K562 (cell line): Measurements from ENCODE around the gene PCDHB15. TPM values are rescaled to one million over a fixed set of nuclear protein-coding genes. Genes with fewer than 3 reads are reported as not detected.
A peak's percentile ranks its signal among the peaks of the same experiment; 100 is the strongest.
"Not testable (repeated sequence)": the region's sequence is repeated elsewhere in the genome, so short reads cannot be mapped to it uniquely, and the experiment has no call there.

Experiments used
- ATAC-seq: fragments of 200-7000 bp; cut with Tn5 transposase; 3 replicates; pipeline ENCODE4 v1.9.1; 2020; ENCODE audit warnings: moderate library complexity
- BruUV-seq: library from RNA; stranded (reverse); fragments of 400-500 nt; replicated peaks from 2 replicates; lab custom pipeline; 2021; lab: Mats Ljungman, UMichigan
- CTCF ChIA-PET: fragments of 300-600 bp; formaldehyde crosslinking; extraction: SDS; loops from one replicate; lab custom pipeline; 2021; ENCODE audit warnings: low intra/inter-chr PET ratio; lab: Yijun Ruan, JAX
- POLR2A ChIA-PET: fragments of 300-600, 350-650 bp; sonication (Branson Sonifier 250); formaldehyde crosslinking; extraction: SDS; loops from one replicate; lab custom pipeline; 2021; ENCODE audit warnings: antibody characterized with exemption, inconsistent platforms; lab: Yijun Ruan, JAX
- DNase-seq, 4 experiments: peaks; one replicate each; pipeline versions ENCODE4 v3.0.0 to v3.0.0-alpha.2; 2011 to 2018; ENCODE audit warnings: low spot score in 3 of 4, mixed read lengths in 3 of 4; ENCODE audit errors: extremely low read depth in 1 of 4
- FAIRE-seq: peaks from 2 replicates; lab custom pipeline; 2011; peaks lifted over from hg19 to GRCh38; lab: Jason Lieb, UNC
- H2AFZ ChIP-seq: 2 replicates; pipeline ENCODE4 v1.6.0; 2011; ENCODE audit warnings: low read depth, low read length, control low read depth, inconsistent platforms
- H3K27ac ChIP-seq: fragments of 200-600 bp; 3 replicates; pipeline ENCODE4 v1.8.0; 2011; ENCODE audit warnings: low read depth, mild to moderate bottlenecking, control low read depth, inconsistent platforms, low read length, moderate library complexity, mixed read lengths; ENCODE audit errors: extremely low read depth
- H3K27me3 ChIP-seq, 2 experiments: fragments of 300-600 bp in 1 of 2; 2 replicates in 1 of 2; 3 replicates in 1 of 2; pipeline versions ENCODE4 v1.6.0 to v1.8.0; 2011; ENCODE audit warnings: inconsistent platforms in 2 of 2, low read length in 2 of 2, mild to moderate bottlenecking in 1 of 2, mixed read lengths in 1 of 2, moderate library complexity in 1 of 2; ENCODE audit not compliant: control insufficient read depth in 2 of 2, insufficient read depth in 2 of 2
- H3K36me3 ChIP-seq: fragments of 300-600 bp; 3 replicates; pipeline ENCODE4 v1.8.0; 2011; ENCODE audit warnings: mild to moderate bottlenecking, low read length, inconsistent platforms; ENCODE audit not compliant: control insufficient read depth, insufficient read depth
- H3K4me1 ChIP-seq, 2 experiments: fragments of 200-600 bp in 1 of 2; replicated peaks in 1 of 2; 2 replicates in 1 of 2; 3 replicates in 1 of 2; pipeline versions ENCODE4 v1.5.1 to v1.8.0; 2011; ENCODE audit warnings: inconsistent platforms in 2 of 2, low read length in 2 of 2, mild to moderate bottlenecking in 1 of 2, mixed read lengths in 1 of 2, moderate library complexity in 1 of 2; ENCODE audit not compliant: control insufficient read depth in 2 of 2, insufficient read depth in 2 of 2
- H3K4me2 ChIP-seq: 2 replicates; pipeline ENCODE4 v1.6.1; 2011; ENCODE audit warnings: low read length, control low read depth, inconsistent platforms, mixed read lengths; ENCODE audit not compliant: insufficient read depth
- H3K4me3 ChIP-seq: fragments of 200-600 bp; sonication (generic), shearing (Covaris generic); 2 replicates; pipeline ENCODE4 v1.5.1; 2016; ENCODE audit warnings: control low read depth, inconsistent platforms
- H3K79me2 ChIP-seq: fragments of 200-600 bp; 3 replicates; pipeline ENCODE4 v1.8.0; 2011; ENCODE audit warnings: low read length, inconsistent platforms; ENCODE audit not compliant: control insufficient read depth, insufficient read depth
- H3K9ac ChIP-seq, 2 experiments: 2 replicates each; pipeline versions ENCODE4 v1.6.0 to v1.6.1; 2011; ENCODE audit warnings: low read depth in 2 of 2, low read length in 2 of 2, control low read depth in 1 of 2, inconsistent platforms in 1 of 2, mild to moderate bottlenecking in 1 of 2, mixed read lengths in 1 of 2; ENCODE audit not compliant: insufficient read depth in 1 of 2
- H3K9me1 ChIP-seq: one replicate; pipeline ENCODE4 v1.6.0; 2011; ENCODE audit warnings: inconsistent platforms, mild to moderate bottlenecking, low read length, moderate library complexity; ENCODE audit not compliant: control insufficient read depth, insufficient read depth
- H3K9me3 ChIP-seq: replicated peaks from 2 replicates; pipeline ENCODE4 v1.5.1; 2011; ENCODE audit warnings: low read depth, low read length, inconsistent platforms; ENCODE audit not compliant: control insufficient read depth, insufficient read depth
- H4K20me1 ChIP-seq: replicated peaks from 2 replicates; pipeline ENCODE4 v1.6.1; 2011; ENCODE audit warnings: low read length, inconsistent platforms, mixed read lengths; ENCODE audit not compliant: control insufficient read depth, insufficient read depth
- CTCF ChIP-seq, 3 experiments: IDR thresholded peaks in 2 of 3; conservative IDR thresholded peaks in 1 of 3; 2 replicates each; pipeline ENCODE4 v1.5.1; 2011 to 2012; ENCODE audit warnings: low read length in 3 of 3, mild to moderate bottlenecking in 3 of 3, control low read depth in 2 of 3, improper control_type of control experiment in 1 of 3, inconsistent platforms in 1 of 3, low read depth in 1 of 3, mixed read lengths in 1 of 3, moderate library complexity in 1 of 3; ENCODE audit not compliant: insufficient read depth in 2 of 3
- RAD21 ChIP-seq, 2 experiments: fragments of 250-450 bp in 1 of 2; fragments of 450-650 bp in 1 of 2; sonication (Bioruptor Pico) in 1 of 2; formaldehyde crosslinking in 1 of 2; IDR thresholded peaks in 1 of 2; conservative IDR thresholded peaks in 1 of 2; 2 replicates each; pipeline versions ENCODE4 v1.4.0 to v1.8.0; 2020 to 2022; ENCODE audit warnings: mild to moderate bottlenecking in 2 of 2, moderate library complexity in 1 of 2
- SMC3 ChIP-seq: conservative IDR thresholded peaks from 2 replicates; pipeline ENCODE4 v1.6.1; 2011; ENCODE audit warnings: low read depth, low read length, improper control_type of control experiment; ENCODE audit not compliant: insufficient read depth
- WGBS: fragments of 100-300 bp; shearing (Covaris generic); methylation state at CpG from one replicate; pipeline ENCODE4 v1.1.6; 2016; ENCODE audit warnings: low coverage, mixed read lengths; ENCODE audit not compliant: insufficient coverage; ENCODE audit errors: missing lambda C conversion rate; 5-methylcytosine and 5-hydroxymethylcytosine counted together
- in situ Hi-C: fragments of 300-500 bp; cut with MboI; formaldehyde crosslinking; loops from 4 replicates; pipeline ENCODE4 v1.15.0; 2018; ENCODE audit warnings: inconsistent platforms, mixed read lengths
- intact Hi-C: fragments of 100-400 bp; cut with micrococcal nuclease; formaldehyde crosslinking; loops from 2 replicates; pipeline ENCODE4 v1.14.2; 2022
- polyA plus RNA-seq, 8 experiments: library from polyadenylated mRNA; depleted of rRNA in 4 of 8; stranded (reverse) in 5 of 8; unstranded in 3 of 8; fragments of >200 nt; fragmentation: Nextera tagmentation in 2 of 8; fragmentation: Illumina TruSeq in 1 of 8; extraction: Ambion mirVana in 2 of 8; extraction: Trizol in 1 of 8; gene quantifications; 2 replicates each; pipeline versions ENCODE4 v1.2.1 to v1.2.3, GENCODE V29; 2011 to 2014; ENCODE audit warnings: inconsistent platforms in 1 of 8, missing spikeins in 1 of 8
- total RNA-seq, 7 experiments: library from RNA; depleted of rRNA in 6 of 7; stranded (reverse); fragments of >200 nt in 6 of 7; fragmentation: Illumina TruSeq in 2 of 7; extraction: Trizol in 2 of 7; gene quantifications; 2 replicates each; pipeline versions ENCODE4 v1.2.1 to v1.2.3, GENCODE V29; 2011 to 2021; ENCODE audit warnings: low replicate concordance in 1 of 7

PCDHB15 gene
- total and polyA plus RNA-seq, 9 of the 15 experiments (the other 6 are each of a cell fraction or from before 2014, with no cell fraction given) = 0.04 to 0.15 (median 0.07) TPM; not detected in 5

- intact Hi-C loops = loop anchor here (2.0 to 10.0 kb wide), 2 partner anchors 111 to 345 kb away; partner anchors contain the start of gene TAF7
- not testable (repeated sequence) for H3K9ac ChIP-seq, H3K27me3 ChIP-seq, H4K20me1 ChIP-seq, H3K79me2 ChIP-seq, BruUV-seq, H2AFZ ChIP-seq, H3K36me3 ChIP-seq, H3K27ac ChIP-seq, H3K9me1 ChIP-seq, H3K4me1 ChIP-seq, H3K9me3 ChIP-seq, H3K4me2 ChIP-seq, H3K4me3 ChIP-seq
- peak in 2 of 4 experiments; percentile 15 to 62 for DNase-seq
- in situ Hi-C loops = loop anchor here (25.0 kb wide), 1 partner anchor 924 kb away; no protein-coding TSS in a partner anchor
- WGBS = 0% methylated on average over 13 of the region's 18 CpGs
- peak; percentile 51 for FAIRE-seq
- ChIA-PET POLR2A (interaction anchor here (0.6 kb wide), 1 partner anchor 158 kb away, joined by 3 read pairs; no protein-coding TSS in a partner anchor), CTCF (interaction anchor here (1.4 to 1.6 kb wide), 2 partner anchors 350 to 354 kb away, joined by 5 to 6 read pairs; no protein-coding TSS in a partner anchor)
- TF ChIP-seq CTCF (IDR thresholded peaks at IDR 0.05 in 2 of 3, conservative IDR thresholded peaks at IDR 0.05 in 1 of 3; ENCODE audit: insufficient read depth in 2 of 3, low read depth in 1 of 3, low read length in 3 of 3) (peak; percentile 39 to 57 (median 52); a peak in 5 of 6 replicates), SMC3 (0 out of 2 replicates have a peak, but pooled peaks have one; percentile 26), RAD21 (CRISPR knock-in tag; conservative IDR thresholded peaks at IDR 0.05 in 1 of 2, IDR thresholded peaks at IDR 0.05 in 1 of 2) (peak; percentile 27 to 44; a peak in 2 of 4 replicates)
- ATAC-seq = peak; percentile 90
These were observed 31.4 kb upstream of the PCDHB15 start, which contains the start of gene PCDHB13 for GRCh38 chr5:141213656-141214339. PCDHB13 (plus strand) TSS chr5:141213919; CDS start chr5:141214124, 205 bp downstream.

- H3K27ac ChIP-seq, H3K4me3 ChIP-seq, H3K9me3 ChIP-seq, CTCF ChIA-PET, H4K20me1 ChIP-seq, H3K9ac ChIP-seq, H3K79me2 ChIP-seq, H3K9me1 ChIP-seq, DNase-seq, FAIRE-seq, H3K36me3 ChIP-seq, H3K27me3 ChIP-seq, POLR2A ChIA-PET, H3K4me1 ChIP-seq, H3K4me2 ChIP-seq, BruUV-seq, H2AFZ ChIP-seq: not testable (repeated sequence)
- WGBS = 3% methylated on average over 8 of the region's 12 CpGs
- ATAC-seq = peak; percentile 27; the same call in 1 of the 3 replicates
- in situ Hi-C loops = loop anchor here (25.0 kb wide), 1 partner anchor 923 kb away; no protein-coding TSS in a partner anchor
- intact Hi-C loops = loop anchor here (10.0 kb wide), 1 partner anchor 110 kb away; the partner anchor contains the start of gene TAF7
These were observed 30.6 kb upstream of the PCDHB15 start for GRCh38 chr5:141214583-141214982.

GRCh38 chr5:141215504-141215903, 29.7 kb upstream of the PCDHB15 start:
- in situ Hi-C loops (loop anchor here (25.0 kb wide), 1 partner anchor 922 kb away; no protein-coding TSS in a partner anchor), intact Hi-C loops (loop anchor here (10.0 kb wide), 1 partner anchor 109 kb away; the partner anchor contains the start of gene TAF7)
- BruUV-seq, CTCF ChIA-PET, H3K9me3 ChIP-seq, H3K27me3 ChIP-seq, DNase-seq, H3K4me2 ChIP-seq, H3K27ac ChIP-seq, H3K9me1 ChIP-seq, ATAC-seq, H3K4me1 ChIP-seq, POLR2A ChIA-PET, H3K4me3 ChIP-seq, H3K36me3 ChIP-seq, FAIRE-seq, H2AFZ ChIP-seq, H4K20me1 ChIP-seq, H3K79me2 ChIP-seq, H3K9ac ChIP-seq: not testable (repeated sequence)
- 6% methylated on average over 28 of the region's 40 CpGs for WGBS
